Osteocyte (in vitro differentiated cells): ENCODE results near the gene PIGO. TPM values are rescaled to one million over a fixed set of nuclear protein-coding genes. Genes with fewer than 3 reads are reported as not detected.

ENCODE experiments used
- DNase-seq: peaks from one replicate; pipeline ENCODE4 v3.0.0; 2021; ENCODE audit warnings: mixed read lengths; ENCODE audit not compliant: unreplicated experiment; ENCODE audit errors: extremely low spot score
- H3K27ac Mint-ChIP-seq: one replicate; pipeline ENCODE4 v1.8.0; 2021; ENCODE audit warnings: mild to moderate bottlenecking, mixed read lengths; ENCODE audit not compliant: unreplicated experiment
- H3K27me3 Mint-ChIP-seq: one replicate; pipeline ENCODE4 v1.8.0; 2021; ENCODE audit warnings: mixed read lengths; ENCODE audit not compliant: unreplicated experiment
- H3K36me3 Mint-ChIP-seq: one replicate; pipeline ENCODE4 v1.8.0; 2021; ENCODE audit warnings: mixed read lengths; ENCODE audit not compliant: unreplicated experiment
- H3K4me1 Mint-ChIP-seq: one replicate; pipeline ENCODE4 v1.8.0; 2021; ENCODE audit warnings: mixed read lengths; ENCODE audit not compliant: unreplicated experiment
- H3K4me3 Mint-ChIP-seq: one replicate; pipeline ENCODE4 v1.8.0; 2021; ENCODE audit warnings: mild to moderate bottlenecking, moderate library complexity, mixed read lengths; ENCODE audit not compliant: unreplicated experiment
- H3K9me3 Mint-ChIP-seq: one replicate; pipeline ENCODE4 v1.8.0; 2021; ENCODE audit warnings: mixed read lengths; ENCODE audit not compliant: unreplicated experiment
- total RNA-seq: library from RNA; stranded (reverse); gene quantifications from 2 replicates; pipeline ENCODE4 v1.2.1, GENCODE V29; 2021
- TF ChIP-seq, protein P1 (sequence below): fragments of 200-600 bp; sonication (generic); IDR thresholded peaks from 2 replicates; pipeline ENCODE4 v1.5.0; 2021; ENCODE audit warnings: antibody characterized with exemption, mild to moderate bottlenecking, moderate library complexity

Gene PIGO
- total RNA-seq, 1 donor from 2014 or later, result 33.9 TPM

DNA sequence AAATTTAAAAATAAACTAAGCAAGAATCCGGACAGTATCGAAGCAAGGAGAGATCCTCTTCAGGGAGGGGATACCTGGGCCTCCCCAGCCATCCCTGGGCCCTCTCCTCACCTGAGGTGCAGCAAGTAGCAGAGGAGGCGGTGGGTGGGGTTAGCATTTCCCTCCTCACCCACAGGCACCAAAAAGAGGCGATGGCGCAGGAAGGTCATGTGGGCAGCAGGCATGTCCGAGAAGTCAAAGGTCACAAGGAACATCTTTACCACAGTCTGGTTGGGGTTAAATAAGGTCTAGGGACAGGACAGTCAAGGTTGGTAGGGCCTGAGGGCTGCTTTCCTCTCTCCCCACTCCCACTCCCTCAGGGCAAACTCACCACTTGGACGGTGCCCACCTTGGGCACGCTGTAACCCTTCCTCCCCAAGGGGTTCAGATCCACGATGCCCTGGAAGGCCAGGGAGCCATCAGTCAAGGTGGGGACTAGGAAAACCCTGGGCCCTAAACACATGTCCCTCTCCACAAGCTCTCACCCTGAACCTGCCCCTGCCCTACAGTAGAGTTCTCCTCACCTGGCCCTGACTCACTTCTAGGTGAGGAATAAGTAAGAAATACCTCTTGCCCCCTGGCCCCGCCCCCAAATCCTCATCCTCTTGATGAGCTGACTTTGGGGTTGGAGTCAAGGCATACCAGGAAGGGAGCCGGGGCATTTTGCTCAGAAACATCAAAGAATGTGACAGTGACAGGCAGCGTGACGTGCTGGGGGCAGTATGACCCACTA lies 9.4 kb upstream of the PIGO start:
- Mint-ChIP-seq H3K27ac (peak overlapping the region; percentile 23), H3K27me3 (no peaks in the 10 kb centered on the region), H3K4me3 (no peak overlapping the region), H3K9me3 (no peaks in the 10 kb centered on the region), H3K36me3 (peaks cover 26% of the 10 kb centered on the region), H3K4me1 (peaks cover 34% of the 10 kb centered on the region)
- no peak for DNase-seq
- TF ChIP-seq, protein P1, sequence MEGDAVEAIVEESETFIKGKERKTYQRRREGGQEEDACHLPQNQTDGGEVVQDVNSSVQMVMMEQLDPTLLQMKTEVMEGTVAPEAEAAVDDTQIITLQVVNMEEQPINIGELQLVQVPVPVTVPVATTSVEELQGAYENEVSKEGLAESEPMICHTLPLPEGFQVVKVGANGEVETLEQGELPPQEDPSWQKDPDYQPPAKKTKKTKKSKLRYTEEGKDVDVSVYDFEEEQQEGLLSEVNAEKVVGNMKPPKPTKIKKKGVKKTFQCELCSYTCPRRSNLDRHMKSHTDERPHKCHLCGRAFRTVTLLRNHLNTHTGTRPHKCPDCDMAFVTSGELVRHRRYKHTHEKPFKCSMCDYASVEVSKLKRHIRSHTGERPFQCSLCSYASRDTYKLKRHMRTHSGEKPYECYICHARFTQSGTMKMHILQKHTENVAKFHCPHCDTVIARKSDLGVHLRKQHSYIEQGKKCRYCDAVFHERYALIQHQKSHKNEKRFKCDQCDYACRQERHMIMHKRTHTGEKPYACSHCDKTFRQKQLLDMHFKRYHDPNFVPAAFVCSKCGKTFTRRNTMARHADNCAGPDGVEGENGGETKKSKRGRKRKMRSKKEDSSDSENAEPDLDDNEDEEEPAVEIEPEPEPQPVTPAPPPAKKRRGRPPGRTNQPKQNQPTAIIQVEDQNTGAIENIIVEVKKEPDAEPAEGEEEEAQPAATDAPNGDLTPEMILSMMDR, result no peak

GRCh38 chr9:35105126-35105525 lies 8.7 kb upstream of the PIGO start:
- H3K27me3 Mint-ChIP-seq, result no peaks in the 10 kb centered on the region
- TF ChIP-seq, protein P1, result no peak
- no peaks in the 10 kb centered on the region for H3K9me3 Mint-ChIP-seq
- H3K4me3 Mint-ChIP-seq, result no peak overlapping the region
- DNase-seq, result no peak
- H3K36me3 Mint-ChIP-seq, result peaks cover 33% of the 10 kb centered on the region
- H3K27ac Mint-ChIP-seq, result peak overlapping the region; percentile 57
- peaks cover 30% of the 10 kb centered on the region for H3K4me1 Mint-ChIP-seq

DNA sequence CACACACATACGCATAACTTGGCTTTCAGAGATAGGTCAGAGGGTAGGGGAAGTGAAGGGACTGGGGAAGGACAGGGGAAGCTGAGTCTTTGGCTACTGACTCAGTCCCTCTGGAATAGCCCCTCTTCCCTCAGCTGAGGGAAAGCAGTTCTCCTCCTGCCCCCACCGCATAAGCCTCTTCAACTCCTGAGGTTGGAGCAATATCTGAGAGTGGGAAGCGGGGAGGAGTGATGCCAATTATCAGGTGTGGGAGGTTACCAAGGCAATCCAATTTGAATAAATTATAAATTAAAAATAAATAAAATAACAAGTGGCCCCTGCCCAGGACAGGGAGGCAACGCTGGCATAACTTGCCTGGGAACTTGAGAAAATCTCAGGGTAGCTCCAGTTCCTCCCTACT lies 8.2 kb upstream of the PIGO start:
- H3K4me1 Mint-ChIP-seq, result peaks cover 25% of the 10 kb centered on the region
- no peak overlapping the region for H3K4me3 Mint-ChIP-seq
- peak overlapping the region; percentile 99 for H3K27ac Mint-ChIP-seq
- TF ChIP-seq, protein P1, result no peak
- H3K36me3 Mint-ChIP-seq, result peaks cover 38% of the 10 kb centered on the region
- no peaks in the 10 kb centered on the region for H3K27me3 Mint-ChIP-seq
- no peak for DNase-seq
- no peaks in the 10 kb centered on the region for H3K9me3 Mint-ChIP-seq

GRCh38 chr9:35103660-35104191 lies 7.3 kb upstream of the PIGO start:
- Mint-ChIP-seq H3K36me3 (peaks cover 40% of the 10 kb centered on the region), H3K27ac (peak overlapping the region; percentile 99)

More at GRCh38 chr9:35103660-35104191, 7.3 kb upstream of the PIGO start:
- peaks cover 23% of the 10 kb centered on the region for H3K4me1 Mint-ChIP-seq
- H3K9me3 Mint-ChIP-seq, result no peaks in the 10 kb centered on the region
- no peaks in the 10 kb centered on the region for H3K27me3 Mint-ChIP-seq
- peak overlapping the region; percentile 96 for H3K4me3 Mint-ChIP-seq
- TF ChIP-seq, protein P1, result no peak
- DNase-seq, result no peak
